Measurements from ENCODE around the gene LTB4R2. TPM values are rescaled to one million over a fixed set of nuclear protein-coding genes. Genes with fewer than 3 reads are reported as not detected.

The LTB4R2 gene
- polyA plus RNA-seq, 1 experiment = 0.91 TPM

- CTCF ChIA-PET = interaction anchor here (1.2 kb wide), 1 partner anchor 8 kb away, joined by 5 read pairs; the partner anchor contains the start of gene CIDEB
- POLR2A ChIA-PET = no interaction called here
- Histone ChIP-seq H3K4me3 (ENCODE audit: low read depth, low read length) (no peak overlapping the region), H3K27me3 (ENCODE audit: control insufficient read depth, insufficient read depth, low read length) (peaks cover 14% of the 10 kb centered on the region), H3K27ac (ENCODE audit: low read depth, low read length) (no peak overlapping the region), H3K9me3 (ENCODE audit: control insufficient read depth, insufficient read depth, low read length) (peaks cover 6% of the 10 kb centered on the region; the same call in 1 of the 2 replicates)
- TF ChIP-seq, protein P1, sequence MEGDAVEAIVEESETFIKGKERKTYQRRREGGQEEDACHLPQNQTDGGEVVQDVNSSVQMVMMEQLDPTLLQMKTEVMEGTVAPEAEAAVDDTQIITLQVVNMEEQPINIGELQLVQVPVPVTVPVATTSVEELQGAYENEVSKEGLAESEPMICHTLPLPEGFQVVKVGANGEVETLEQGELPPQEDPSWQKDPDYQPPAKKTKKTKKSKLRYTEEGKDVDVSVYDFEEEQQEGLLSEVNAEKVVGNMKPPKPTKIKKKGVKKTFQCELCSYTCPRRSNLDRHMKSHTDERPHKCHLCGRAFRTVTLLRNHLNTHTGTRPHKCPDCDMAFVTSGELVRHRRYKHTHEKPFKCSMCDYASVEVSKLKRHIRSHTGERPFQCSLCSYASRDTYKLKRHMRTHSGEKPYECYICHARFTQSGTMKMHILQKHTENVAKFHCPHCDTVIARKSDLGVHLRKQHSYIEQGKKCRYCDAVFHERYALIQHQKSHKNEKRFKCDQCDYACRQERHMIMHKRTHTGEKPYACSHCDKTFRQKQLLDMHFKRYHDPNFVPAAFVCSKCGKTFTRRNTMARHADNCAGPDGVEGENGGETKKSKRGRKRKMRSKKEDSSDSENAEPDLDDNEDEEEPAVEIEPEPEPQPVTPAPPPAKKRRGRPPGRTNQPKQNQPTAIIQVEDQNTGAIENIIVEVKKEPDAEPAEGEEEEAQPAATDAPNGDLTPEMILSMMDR (IDR thresholded peaks at IDR 0.05; ENCODE audit: low read depth, low read length) = no peak
- DNase-seq (ENCODE audit: low read depth, low spot score) = no peak
These were observed 6.1 kb downstream of the LTB4R2 start for GRCh38 chr14:24315807-24316596.

GRCh38 chr14:24316597-24316950 lies 6.6 kb downstream of the LTB4R2 start:
- TF ChIP-seq, protein P1 (IDR thresholded peaks at IDR 0.05; ENCODE audit: low read depth, low read length) = no peak
- no peak for DNase-seq (ENCODE audit: low read depth, low spot score)
- POLR2A ChIA-PET = no interaction called here
- Histone ChIP-seq H3K9me3 (ENCODE audit: control insufficient read depth, insufficient read depth, low read length) (peaks cover 6% of the 10 kb centered on the region; the same call in 1 of the 2 replicates), H3K27me3 (ENCODE audit: control insufficient read depth, insufficient read depth, low read length) (peaks cover 16% of the 10 kb centered on the region), H3K4me3 (ENCODE audit: low read depth, low read length) (no peak overlapping the region), H3K27ac (ENCODE audit: low read depth, low read length) (no peak overlapping the region)
- CTCF ChIA-PET = interaction anchor here (1.2 kb wide), 1 partner anchor 8 kb away, joined by 5 read pairs; the partner anchor contains the start of gene CIDEB

DNA sequence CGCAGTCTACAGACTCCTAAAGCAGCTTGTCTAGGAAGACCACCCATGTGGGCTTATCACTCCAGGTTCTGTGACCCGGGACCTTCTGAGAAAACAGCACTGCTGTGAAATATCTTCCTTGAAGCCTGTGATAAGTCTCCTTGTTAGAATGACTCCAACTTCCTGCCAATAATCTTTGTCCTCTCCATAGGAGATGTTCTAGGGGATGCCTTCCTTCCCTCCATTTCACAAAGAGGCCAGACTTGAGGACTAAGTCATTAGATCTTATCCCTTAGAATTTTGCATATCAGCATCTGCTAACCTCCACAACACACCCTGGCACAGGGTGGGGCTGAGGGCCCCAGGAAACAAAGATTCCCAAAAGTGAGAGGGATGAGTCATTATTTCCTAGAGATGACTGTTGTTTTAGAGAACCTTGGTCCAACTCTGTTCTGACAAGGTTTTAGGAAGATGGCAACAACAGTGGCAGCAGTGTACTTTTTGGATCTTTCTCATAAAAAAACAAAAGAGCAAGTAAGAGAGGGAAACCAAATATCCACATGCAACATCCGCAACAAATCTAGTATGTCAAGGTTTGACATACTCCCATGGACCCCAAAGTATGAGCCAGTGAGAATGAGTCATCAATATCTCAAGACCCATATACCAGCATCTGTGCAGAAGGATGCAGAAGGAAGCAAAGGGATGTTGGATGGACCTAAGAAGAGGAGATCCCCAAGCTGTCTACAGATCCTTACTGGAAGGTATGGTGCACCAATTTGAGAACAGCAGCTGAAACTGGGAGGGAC lies 7.4 kb downstream of the LTB4R2 start:
- CTCF ChIA-PET = interaction anchor here (0.6 to 2.3 kb wide), 5 partner anchors 9 to 114 kb away, joined by 5 to 21 read pairs (median 10); partner anchors contain the start of genes CIDEB and LTB4R2
- peaks cover 6% of the 10 kb centered on the region; the same call in 1 of the 2 replicates for H3K9me3 ChIP-seq (ENCODE audit: control insufficient read depth, insufficient read depth, low read length)
- no peak for DNase-seq (ENCODE audit: low read depth, low spot score)
- peaks cover 19% of the 10 kb centered on the region for H3K27me3 ChIP-seq (ENCODE audit: control insufficient read depth, insufficient read depth, low read length)
- H3K4me3 ChIP-seq (ENCODE audit: low read depth, low read length) = no peak overlapping the region
- TF ChIP-seq, protein P1 (IDR thresholded peaks at IDR 0.05; ENCODE audit: low read depth, low read length) = no peak
- H3K27ac ChIP-seq (ENCODE audit: low read depth, low read length) = no peak overlapping the region
- POLR2A ChIA-PET = interaction anchor here (0.6 kb wide), 1 partner anchor 505 kb away, joined by 4 read pairs; no protein-coding TSS in a partner anchor

- DNase-seq (ENCODE audit: low read depth, low spot score) = no peak
- no peak overlapping the region for H3K4me3 ChIP-seq (ENCODE audit: low read depth, low read length)
- TF ChIP-seq, protein P1 (IDR thresholded peaks at IDR 0.05; ENCODE audit: low read depth, low read length) = no peak
- POLR2A ChIA-PET = interaction anchor here (1.1 kb wide), 1 partner anchor 21 kb away, joined by 3 read pairs; the partner anchor contains the start of gene NOP9
- CTCF ChIA-PET = interaction anchor here (1.2 to 21.9 kb wide), 5 partner anchors 12 to 112 kb away, joined by 4 to 712 read pairs (median 18); partner anchors contain the start of genes CBLN3, CIDEB, KHNYN and LTB4R2
- H3K9me3 ChIP-seq (ENCODE audit: control insufficient read depth, insufficient read depth, low read length) = no peaks in the 10 kb centered on the region; the same call in 1 of the 2 replicates
- peaks cover 36% of the 10 kb centered on the region for H3K27me3 ChIP-seq (ENCODE audit: control insufficient read depth, insufficient read depth, low read length)
- no peak overlapping the region for H3K27ac ChIP-seq (ENCODE audit: low read depth, low read length)
These were observed 11.5 kb downstream of the LTB4R2 start for GRCh38 chr14:24321212-24321975.
